Measurements from ENCODE around the gene MUC4.
A peak's percentile ranks its signal among the peaks of the same experiment; 100 is the strongest.
"Not testable (repeated sequence)": the region's sequence is repeated elsewhere in the genome, so short reads cannot be mapped to it uniquely, and the experiment has no call there.

Gene MUC4

DNA sequence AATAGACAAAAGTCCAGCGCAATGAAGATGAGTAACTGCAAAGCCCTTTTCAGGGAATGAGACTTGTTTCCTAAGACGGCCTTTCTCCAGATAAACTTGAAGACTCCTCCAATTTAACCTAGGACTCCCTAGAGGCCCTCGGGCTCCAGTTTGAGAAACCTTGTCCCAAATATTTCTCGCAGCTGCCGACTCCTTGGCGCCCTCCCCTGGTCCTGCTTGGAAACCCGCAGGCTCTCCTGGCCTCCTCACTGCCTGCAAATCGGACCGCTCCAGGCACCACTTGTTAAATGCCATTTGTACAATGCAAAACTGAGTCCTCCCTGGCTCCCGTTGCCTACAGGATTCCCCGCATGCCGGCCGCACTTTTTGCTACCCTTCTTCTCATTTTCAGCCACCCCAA is 36.8 kb downstream of the MUC4 start:
- no peak overlapping the region for H3K4me3 ChIP-seq (replicated peaks in 1 of 2; ENCODE audit: low read depth in 2 of 2, low read length in 2 of 2)
- TF ChIP-seq, protein P1, sequence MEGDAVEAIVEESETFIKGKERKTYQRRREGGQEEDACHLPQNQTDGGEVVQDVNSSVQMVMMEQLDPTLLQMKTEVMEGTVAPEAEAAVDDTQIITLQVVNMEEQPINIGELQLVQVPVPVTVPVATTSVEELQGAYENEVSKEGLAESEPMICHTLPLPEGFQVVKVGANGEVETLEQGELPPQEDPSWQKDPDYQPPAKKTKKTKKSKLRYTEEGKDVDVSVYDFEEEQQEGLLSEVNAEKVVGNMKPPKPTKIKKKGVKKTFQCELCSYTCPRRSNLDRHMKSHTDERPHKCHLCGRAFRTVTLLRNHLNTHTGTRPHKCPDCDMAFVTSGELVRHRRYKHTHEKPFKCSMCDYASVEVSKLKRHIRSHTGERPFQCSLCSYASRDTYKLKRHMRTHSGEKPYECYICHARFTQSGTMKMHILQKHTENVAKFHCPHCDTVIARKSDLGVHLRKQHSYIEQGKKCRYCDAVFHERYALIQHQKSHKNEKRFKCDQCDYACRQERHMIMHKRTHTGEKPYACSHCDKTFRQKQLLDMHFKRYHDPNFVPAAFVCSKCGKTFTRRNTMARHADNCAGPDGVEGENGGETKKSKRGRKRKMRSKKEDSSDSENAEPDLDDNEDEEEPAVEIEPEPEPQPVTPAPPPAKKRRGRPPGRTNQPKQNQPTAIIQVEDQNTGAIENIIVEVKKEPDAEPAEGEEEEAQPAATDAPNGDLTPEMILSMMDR (IDR thresholded peaks at IDR 0.05; ENCODE audit: low read depth, low read length): peak; percentile 69
- peak; percentile 39 to 54 for DNase-seq (ENCODE audit: low read depth in 2 of 2)

GRCh38 chr3:195773956-195774537 is 37.7 kb downstream of the MUC4 start:
- TF ChIP-seq, protein P1 (IDR thresholded peaks at IDR 0.05; ENCODE audit: low read depth, low read length): no peak
- H3K4me3 ChIP-seq (replicated peaks in 1 of 2; ENCODE audit: low read depth in 2 of 2, low read length in 2 of 2): no peak overlapping the region
- no peak for DNase-seq (ENCODE audit: low read depth in 2 of 2)

GRCh38 chr3:195771646-195772300 is 40.0 kb downstream of the MUC4 start:
- TF ChIP-seq, protein P1 (IDR thresholded peaks at IDR 0.05; ENCODE audit: low read depth, low read length): no peak
- H3K4me3 ChIP-seq (replicated peaks in 1 of 2; ENCODE audit: low read depth in 2 of 2, low read length in 2 of 2): no peak overlapping the region

DNA sequence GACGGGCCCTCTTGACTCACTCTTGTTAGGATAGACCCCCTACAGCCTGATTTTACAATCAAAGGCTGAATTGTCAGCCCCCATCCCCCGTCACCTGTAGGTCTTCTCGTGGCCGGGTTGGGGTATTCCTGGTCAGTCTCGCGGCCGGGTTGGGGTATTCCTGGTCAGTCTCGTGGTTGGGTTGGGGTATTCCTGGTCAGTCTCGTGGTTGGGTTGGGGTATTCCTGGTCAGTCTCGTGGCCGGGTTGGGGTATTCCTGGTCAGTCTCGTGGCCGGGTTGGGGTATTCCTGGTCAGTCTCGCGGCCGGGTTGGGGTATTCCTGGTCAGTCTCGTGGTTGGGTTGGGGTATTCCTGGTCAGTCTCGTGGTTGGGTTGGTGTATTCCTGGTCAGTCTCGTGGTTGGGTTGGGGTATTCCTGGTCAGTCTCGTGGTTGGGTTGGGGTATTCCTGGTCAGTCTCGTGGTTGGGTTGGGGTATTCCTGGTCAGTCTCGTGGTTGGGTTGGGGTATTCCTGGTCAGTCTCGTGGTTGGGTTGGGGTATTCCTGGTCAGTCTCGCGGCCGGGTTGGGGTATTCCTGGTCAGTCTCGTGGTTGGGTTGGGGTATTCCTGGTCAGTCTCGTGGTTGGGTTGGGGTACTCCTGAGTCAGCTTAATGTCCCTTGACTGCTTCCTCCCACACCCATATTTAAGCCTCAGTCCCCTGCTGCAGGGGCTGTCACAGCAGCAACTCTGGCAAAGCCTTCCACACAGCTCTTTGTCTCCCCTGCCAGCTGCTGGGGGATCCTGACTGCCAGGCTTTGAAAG is 40.7 kb downstream of the MUC4 start:
- not testable (repeated sequence) for DNase-seq (ENCODE audit: low read depth in 2 of 2); H3K4me3 ChIP-seq (replicated peaks in 1 of 2; ENCODE audit: low read depth in 2 of 2, low read length in 2 of 2)

More at GRCh38 chr3:195771646-195772300, 40.0 kb downstream of the MUC4 start:
- no peak for DNase-seq (ENCODE audit: low read depth in 2 of 2)

- TF ChIP-seq, protein P1 (IDR thresholded peaks at IDR 0.05; ENCODE audit: low read depth, low read length): no peak
- DNase-seq (ENCODE audit: low read depth in 2 of 2): no peak
- no peak overlapping the region for H3K4me3 ChIP-seq (replicated peaks in 1 of 2; ENCODE audit: low read depth in 2 of 2, low read length in 2 of 2)
Observed at GRCh38 chr3:195770081-195770840, 41.5 kb downstream of the MUC4 start.

GRCh38 chr3:195769551-195769950 is 42.2 kb downstream of the MUC4 start:
- H3K4me3 ChIP-seq (replicated peaks in 1 of 2; ENCODE audit: low read depth in 2 of 2, low read length in 2 of 2): no peak overlapping the region
- DNase-seq (ENCODE audit: low read depth in 2 of 2): no peak
- TF ChIP-seq, protein P1 (IDR thresholded peaks at IDR 0.05; ENCODE audit: low read depth, low read length): no peak
